Measurements from ENCODE around the gene ADAM23.
"Not testable (repeated sequence)": the region's sequence is repeated elsewhere in the genome, so short reads cannot be mapped to it uniquely, and the experiment has no call there.

Gene ADAM23, protein sequence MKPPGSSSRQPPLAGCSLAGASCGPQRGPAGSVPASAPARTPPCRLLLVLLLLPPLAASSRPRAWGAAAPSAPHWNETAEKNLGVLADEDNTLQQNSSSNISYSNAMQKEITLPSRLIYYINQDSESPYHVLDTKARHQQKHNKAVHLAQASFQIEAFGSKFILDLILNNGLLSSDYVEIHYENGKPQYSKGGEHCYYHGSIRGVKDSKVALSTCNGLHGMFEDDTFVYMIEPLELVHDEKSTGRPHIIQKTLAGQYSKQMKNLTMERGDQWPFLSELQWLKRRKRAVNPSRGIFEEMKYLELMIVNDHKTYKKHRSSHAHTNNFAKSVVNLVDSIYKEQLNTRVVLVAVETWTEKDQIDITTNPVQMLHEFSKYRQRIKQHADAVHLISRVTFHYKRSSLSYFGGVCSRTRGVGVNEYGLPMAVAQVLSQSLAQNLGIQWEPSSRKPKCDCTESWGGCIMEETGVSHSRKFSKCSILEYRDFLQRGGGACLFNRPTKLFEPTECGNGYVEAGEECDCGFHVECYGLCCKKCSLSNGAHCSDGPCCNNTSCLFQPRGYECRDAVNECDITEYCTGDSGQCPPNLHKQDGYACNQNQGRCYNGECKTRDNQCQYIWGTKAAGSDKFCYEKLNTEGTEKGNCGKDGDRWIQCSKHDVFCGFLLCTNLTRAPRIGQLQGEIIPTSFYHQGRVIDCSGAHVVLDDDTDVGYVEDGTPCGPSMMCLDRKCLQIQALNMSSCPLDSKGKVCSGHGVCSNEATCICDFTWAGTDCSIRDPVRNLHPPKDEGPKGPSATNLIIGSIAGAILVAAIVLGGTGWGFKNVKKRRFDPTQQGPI

DNA sequence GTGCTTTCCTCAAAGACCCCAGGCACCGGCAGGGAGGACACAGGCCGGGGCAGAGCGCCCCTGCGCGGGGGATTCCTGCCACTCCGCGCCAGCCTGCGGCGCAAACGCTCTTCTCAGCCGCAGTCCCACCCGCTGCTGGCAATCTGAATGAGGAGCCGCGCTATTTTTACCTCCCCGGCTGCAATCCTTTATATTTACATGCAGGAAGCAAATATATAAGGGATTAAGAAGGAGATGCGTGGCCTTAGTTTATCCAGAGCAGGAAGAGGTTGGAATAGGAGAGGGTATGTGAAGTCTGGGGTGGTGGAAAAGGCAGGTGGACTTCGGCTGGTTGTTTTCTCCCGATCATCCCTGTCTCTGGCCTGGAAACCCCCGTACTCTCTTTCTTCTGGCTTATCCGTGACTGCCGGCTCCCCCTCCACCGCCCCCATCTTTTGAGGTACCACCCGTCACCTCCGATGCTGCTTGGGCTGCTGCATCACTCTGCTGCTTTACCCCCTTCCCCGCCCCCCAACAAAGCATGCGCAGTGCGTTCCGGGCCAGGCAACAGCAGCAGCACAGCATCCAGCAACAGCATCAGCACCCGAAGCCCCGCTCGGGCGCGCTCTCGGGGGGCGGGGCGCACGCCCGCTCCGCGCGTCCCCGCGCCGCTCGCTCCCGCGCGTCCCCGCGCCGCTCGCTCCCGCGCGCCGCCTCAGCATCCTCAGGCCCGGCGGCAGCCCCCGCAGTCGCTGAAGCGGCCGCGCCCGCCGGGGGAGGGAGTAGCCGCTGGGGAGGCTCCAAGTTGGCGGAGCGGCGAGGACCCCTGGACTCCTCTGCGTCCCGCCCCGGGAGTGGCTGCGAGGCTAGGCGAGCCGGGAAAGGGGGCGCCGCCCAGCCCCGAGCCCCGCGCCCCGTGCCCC lies at the start of gene ADAM23:
ADAM23 (plus strand) TSS at position 700 of the 902 bp plus-strand sequence. CDS start 335 bp downstream, outside the sequence.
- Histone ChIP-seq H3K9me3 (ENCODE audit: control insufficient read depth in 1 of 2, low read length in 2 of 2) (no peaks in the 10 kb centered on the region), H3K4me1 (ENCODE audit: control insufficient read depth in 1 of 2, insufficient read depth in 2 of 2, low read length in 2 of 2) (peaks cover 0 to 11% of the 10 kb centered on the region in 2 donors), H3K4me3 (ENCODE audit: low read depth in 1 of 2, low read length in 2 of 2) (peak within 1 kb of the TSS; percentile 51 to 74), H3K27ac (ENCODE audit: low read length) (no peak within 1 kb of the TSS), H3K27me3 (ENCODE audit: low read depth, low read length) (peaks cover 29% of the 10 kb centered on the region), H3K36me3 (ENCODE audit: control insufficient read depth in 1 of 2, insufficient read depth in 2 of 2, low read length in 2 of 2) (no peaks in the 10 kb centered on the region)

DNA sequence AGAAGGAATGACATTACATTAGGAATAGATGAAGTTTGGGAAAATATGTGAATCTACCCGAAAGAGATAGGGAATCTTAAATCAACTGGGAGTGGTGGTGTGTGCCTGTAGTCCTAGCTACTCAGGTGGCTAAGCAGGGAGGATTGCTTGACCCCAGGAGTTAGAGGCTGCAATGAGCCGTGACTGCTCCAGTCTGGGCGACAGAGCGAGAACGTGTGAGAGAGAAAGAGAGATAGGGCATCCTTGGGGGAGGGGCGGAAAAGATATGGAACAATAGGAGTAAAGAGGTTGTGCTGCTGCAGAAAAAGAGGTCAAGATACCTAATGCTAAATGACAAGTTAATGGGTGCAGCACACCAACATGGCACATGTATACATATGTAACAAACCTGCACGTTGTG lies 47.1 kb upstream of the ADAM23 start:
- H3K4me1 ChIP-seq (ENCODE audit: control insufficient read depth in 1 of 2, insufficient read depth in 2 of 2, low read length in 2 of 2), result no peaks in the 10 kb centered on the region
- no peaks in the 10 kb centered on the region for H3K27me3 ChIP-seq (ENCODE audit: low read depth, low read length)
- no peak overlapping the region for H3K27ac ChIP-seq (ENCODE audit: low read length)
- no peaks in the 10 kb centered on the region for H3K36me3 ChIP-seq (ENCODE audit: control insufficient read depth in 1 of 2, insufficient read depth in 2 of 2, low read length in 2 of 2)
- no peaks in the 10 kb centered on the region for H3K9me3 ChIP-seq (ENCODE audit: control insufficient read depth in 1 of 2, low read length in 2 of 2)
- H3K4me3 ChIP-seq (ENCODE audit: low read depth in 1 of 2, low read length in 2 of 2), result no peak overlapping the region

DNA sequence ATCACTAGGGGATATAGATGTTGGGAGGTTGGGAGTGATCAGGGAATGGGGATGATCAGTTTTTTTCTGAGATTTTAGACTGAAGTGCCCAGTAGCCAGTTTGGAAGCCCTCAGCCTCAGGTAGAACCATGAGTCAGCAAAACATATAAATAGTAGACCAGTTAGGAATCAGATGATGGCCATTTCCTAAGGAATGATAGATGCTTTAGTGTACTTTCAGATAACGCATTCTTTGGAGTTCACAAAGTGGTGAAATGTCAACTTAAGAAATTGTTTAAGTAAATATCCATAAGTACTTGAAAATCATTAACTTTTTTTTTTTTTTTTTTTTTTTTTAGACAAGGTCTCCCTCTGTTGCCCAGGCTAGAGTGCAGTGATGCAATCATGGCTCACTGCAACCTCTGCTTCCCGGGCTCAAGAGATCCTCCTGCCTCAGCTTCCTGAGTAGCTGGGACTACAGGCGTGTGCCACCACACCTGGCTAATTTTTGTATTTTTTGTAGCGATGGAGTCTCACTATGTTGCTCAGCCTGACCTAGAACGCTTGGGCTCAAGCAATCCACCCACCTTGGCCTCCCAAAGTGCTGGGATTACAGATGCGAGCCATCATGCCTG lies 40.3 kb upstream of the ADAM23 start:
- H3K9me3 ChIP-seq (ENCODE audit: control insufficient read depth in 1 of 2, low read length in 2 of 2); H3K27ac ChIP-seq (ENCODE audit: low read length); H3K27me3 ChIP-seq (ENCODE audit: low read depth, low read length); H3K36me3 ChIP-seq (ENCODE audit: control insufficient read depth in 1 of 2, insufficient read depth in 2 of 2, low read length in 2 of 2); H3K4me1 ChIP-seq (ENCODE audit: control insufficient read depth in 1 of 2, insufficient read depth in 2 of 2, low read length in 2 of 2); H3K4me3 ChIP-seq (ENCODE audit: low read depth in 1 of 2, low read length in 2 of 2): not testable (repeated sequence)

DNA sequence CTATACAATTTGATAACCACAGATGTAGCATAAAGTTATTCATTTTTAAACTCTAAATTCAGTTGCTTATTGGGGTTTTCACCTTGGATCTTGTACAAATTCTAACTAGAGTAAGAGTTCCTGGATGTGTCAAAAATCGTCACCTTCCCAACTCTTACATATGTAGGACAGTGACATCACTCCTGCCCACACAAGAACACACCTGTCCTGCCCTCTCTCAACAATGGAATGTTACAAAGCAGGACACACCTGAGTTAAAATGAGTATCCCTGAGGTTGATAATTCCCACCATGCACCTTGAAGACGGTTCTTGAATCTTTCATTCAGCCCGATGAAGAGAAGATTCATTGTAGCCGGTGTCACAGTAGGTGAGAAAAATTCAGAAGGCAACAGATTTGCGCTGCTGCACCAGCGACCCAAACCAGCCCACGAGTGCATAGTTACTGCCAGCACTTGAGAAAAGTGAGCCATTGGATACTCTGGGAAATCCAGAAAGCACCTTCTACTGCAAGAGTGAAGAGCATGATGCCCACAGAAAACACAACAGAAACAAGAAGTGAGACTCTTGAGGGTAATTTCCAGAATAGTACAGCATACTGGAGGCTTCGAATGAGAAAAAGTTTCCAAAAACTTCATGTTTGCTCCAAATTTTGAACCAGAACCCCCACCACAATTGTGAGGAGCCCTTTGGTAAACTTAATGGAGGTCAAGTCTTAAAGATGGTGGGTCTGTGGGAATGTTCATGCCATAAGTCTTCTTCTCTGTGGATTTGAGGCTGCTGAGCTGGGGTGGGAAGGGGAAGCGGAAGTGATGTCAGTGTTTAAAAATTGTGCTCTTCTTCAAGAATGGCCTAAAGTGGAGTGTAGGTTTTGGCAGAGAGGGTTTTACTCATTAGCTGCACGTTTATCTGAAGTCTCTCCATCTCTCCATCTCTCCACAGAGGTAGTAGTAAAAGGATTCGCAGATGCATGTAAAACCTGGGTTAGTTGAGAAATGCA lies 34.7 kb upstream of the ADAM23 start:
- Histone ChIP-seq H3K4me3 (ENCODE audit: low read depth in 1 of 2, low read length in 2 of 2) (no peak overlapping the region), H3K27me3 (ENCODE audit: low read depth, low read length) (no peaks in the 10 kb centered on the region), H3K27ac (ENCODE audit: low read length) (no peak overlapping the region), H3K4me1 (ENCODE audit: control insufficient read depth in 1 of 2, insufficient read depth in 2 of 2, low read length in 2 of 2) (no peaks in the 10 kb centered on the region), H3K9me3 (ENCODE audit: control insufficient read depth in 1 of 2, low read length in 2 of 2) (no peaks in the 10 kb centered on the region), H3K36me3 (ENCODE audit: control insufficient read depth in 1 of 2, insufficient read depth in 2 of 2, low read length in 2 of 2) (no peaks in the 10 kb centered on the region)

DNA sequence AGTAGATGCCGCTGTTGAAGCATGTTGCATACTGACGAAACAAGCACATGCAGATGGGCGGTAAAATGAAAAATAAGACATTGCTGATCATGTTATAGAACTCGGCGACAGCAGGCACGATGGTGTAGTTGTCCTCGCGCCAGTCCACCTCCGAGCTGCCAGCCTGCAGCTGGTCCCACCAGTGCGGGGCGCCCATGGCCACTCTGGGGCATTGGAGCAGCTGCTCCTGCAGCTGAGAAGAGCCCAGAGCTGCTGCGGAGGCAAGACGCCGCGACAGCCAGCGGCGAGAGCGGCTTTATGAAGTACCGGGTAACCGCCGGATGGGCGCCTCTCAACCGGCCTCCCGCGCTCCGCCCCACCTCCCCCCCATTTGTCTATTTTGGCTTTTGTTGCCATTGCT lies 32.6 kb upstream of the ADAM23 start:
- no peaks in the 10 kb centered on the region for H3K27me3 ChIP-seq (ENCODE audit: low read depth, low read length)
- H3K4me3 ChIP-seq (ENCODE audit: low read depth in 1 of 2, low read length in 2 of 2), result no peak overlapping the region
- H3K4me1 ChIP-seq (ENCODE audit: control insufficient read depth in 1 of 2, insufficient read depth in 2 of 2, low read length in 2 of 2), result no peaks in the 10 kb centered on the region
- no peaks in the 10 kb centered on the region for H3K36me3 ChIP-seq (ENCODE audit: control insufficient read depth in 1 of 2, insufficient read depth in 2 of 2, low read length in 2 of 2)
- no peaks in the 10 kb centered on the region for H3K9me3 ChIP-seq (ENCODE audit: control insufficient read depth in 1 of 2, low read length in 2 of 2)
- H3K27ac ChIP-seq (ENCODE audit: low read length), result no peak overlapping the region

DNA sequence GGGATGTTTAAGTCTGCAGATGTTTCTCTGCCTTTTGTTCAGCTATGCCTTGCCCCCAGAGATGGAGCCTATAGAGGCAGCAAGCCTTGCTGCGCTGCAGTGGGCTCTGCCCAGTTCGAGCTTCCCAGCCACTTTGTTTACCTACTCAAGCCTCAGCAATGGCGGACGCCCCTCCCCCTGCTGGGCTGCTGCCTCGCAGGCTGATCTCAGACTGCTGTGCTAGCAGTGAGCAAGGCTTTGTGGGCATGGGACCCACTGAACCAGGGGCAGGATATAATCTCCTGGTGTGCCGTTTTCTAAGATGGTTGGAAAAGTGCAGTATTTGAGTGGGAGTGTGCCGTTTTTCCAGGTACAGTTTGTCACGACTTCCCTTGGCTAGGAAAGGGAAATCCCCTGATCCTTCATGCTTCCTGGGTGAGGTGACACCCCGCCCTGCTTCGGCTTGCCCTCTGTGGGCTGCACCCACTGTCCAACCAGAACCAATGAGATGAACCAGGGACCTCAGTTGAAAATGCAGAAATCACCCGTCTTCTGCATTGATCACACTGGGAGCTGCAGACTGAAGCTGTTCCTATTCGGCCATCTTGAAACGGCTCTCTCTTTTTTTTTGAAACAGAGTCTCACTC lies 27.6 kb upstream of the ADAM23 start:
- Histone ChIP-seq H3K4me1 (ENCODE audit: control insufficient read depth in 1 of 2, insufficient read depth in 2 of 2, low read length in 2 of 2) (no peaks in the 10 kb centered on the region), H3K4me3 (ENCODE audit: low read depth in 1 of 2, low read length in 2 of 2) (no peak overlapping the region), H3K9me3 (ENCODE audit: control insufficient read depth in 1 of 2, low read length in 2 of 2) (peaks cover 3 to 7% of the 10 kb centered on the region in 2 donors), H3K36me3 (ENCODE audit: control insufficient read depth in 1 of 2, insufficient read depth in 2 of 2, low read length in 2 of 2) (no peaks in the 10 kb centered on the region), H3K27ac (ENCODE audit: low read length) (no peak overlapping the region), H3K27me3 (ENCODE audit: low read depth, low read length) (no peaks in the 10 kb centered on the region)

DNA sequence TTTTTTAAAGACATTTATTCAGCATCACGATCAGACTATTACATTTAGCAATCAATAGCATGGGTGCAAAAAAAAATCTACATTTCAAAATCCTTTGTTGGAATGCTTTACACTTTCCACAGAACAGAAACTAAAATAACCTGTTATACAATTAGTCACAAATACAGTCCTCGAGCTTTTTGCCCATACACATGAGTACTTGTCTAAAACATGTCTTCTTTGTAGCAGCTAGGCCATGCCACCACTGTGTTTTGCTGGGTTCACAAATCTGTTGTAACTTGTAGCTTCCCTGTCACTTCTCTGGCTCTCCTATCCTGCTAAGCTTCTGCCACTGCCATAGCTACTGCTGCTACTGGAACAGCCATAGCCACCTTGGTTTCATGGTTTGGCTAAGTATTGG lies 24.4 kb upstream of the ADAM23 start:
- Histone ChIP-seq H3K9me3 (ENCODE audit: control insufficient read depth in 1 of 2, low read length in 2 of 2) (peaks cover 3 to 7% of the 10 kb centered on the region in 2 donors), H3K27me3 (ENCODE audit: low read depth, low read length) (no peaks in the 10 kb centered on the region), H3K36me3 (ENCODE audit: control insufficient read depth in 1 of 2, insufficient read depth in 2 of 2, low read length in 2 of 2) (no peaks in the 10 kb centered on the region), H3K4me3 (ENCODE audit: low read depth in 1 of 2, low read length in 2 of 2) (no peak overlapping the region), H3K4me1 (ENCODE audit: control insufficient read depth in 1 of 2, insufficient read depth in 2 of 2, low read length in 2 of 2) (no peaks in the 10 kb centered on the region), H3K27ac (ENCODE audit: low read length) (no peak overlapping the region)

DNA sequence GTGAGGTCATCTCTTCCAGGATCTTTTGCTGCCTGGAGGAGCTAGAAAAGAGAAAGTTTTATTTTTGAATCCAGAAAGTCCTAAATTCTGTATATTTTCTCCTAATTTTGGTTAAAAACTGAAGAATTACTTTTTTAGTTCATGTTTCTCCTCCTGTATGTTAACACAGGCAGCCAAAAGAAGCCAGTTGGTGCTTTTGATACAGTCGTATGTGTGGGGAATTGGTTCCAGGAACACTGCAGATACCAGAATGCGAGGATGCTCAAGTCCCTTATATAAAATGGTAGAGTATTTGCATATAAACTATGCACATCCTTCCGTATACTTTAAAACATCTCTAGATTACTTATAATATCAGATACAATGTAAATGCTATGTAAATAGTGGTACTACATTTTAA lies 22.6 kb upstream of the ADAM23 start:
- peaks cover 3 to 7% of the 10 kb centered on the region in 2 donors for H3K9me3 ChIP-seq (ENCODE audit: control insufficient read depth in 1 of 2, low read length in 2 of 2)
- H3K27ac ChIP-seq (ENCODE audit: low read length), result no peak overlapping the region
- no peaks in the 10 kb centered on the region for H3K27me3 ChIP-seq (ENCODE audit: low read depth, low read length)
- H3K36me3 ChIP-seq (ENCODE audit: control insufficient read depth in 1 of 2, insufficient read depth in 2 of 2, low read length in 2 of 2), result no peaks in the 10 kb centered on the region
- no peak overlapping the region for H3K4me3 ChIP-seq (ENCODE audit: low read depth in 1 of 2, low read length in 2 of 2)
- no peaks in the 10 kb centered on the region for H3K4me1 ChIP-seq (ENCODE audit: control insufficient read depth in 1 of 2, insufficient read depth in 2 of 2, low read length in 2 of 2)

DNA sequence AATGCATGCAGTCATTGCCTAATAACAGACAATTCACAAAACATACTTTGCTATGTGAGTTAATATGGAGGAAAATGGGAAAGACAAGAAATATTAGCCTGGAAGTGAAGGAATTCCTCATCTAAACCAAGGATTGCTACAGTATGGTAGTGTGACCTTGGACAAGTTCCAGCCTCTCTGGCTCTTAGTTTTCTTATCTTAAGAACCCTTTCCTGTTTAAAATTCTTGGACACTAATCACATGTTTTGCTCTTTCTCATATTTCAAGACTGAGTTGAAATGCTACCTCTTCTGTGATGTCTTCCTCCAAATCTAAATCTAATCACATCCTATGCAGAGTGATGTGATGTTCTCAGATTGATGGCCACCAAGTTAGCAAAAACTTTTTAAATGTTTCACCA lies 20.8 kb upstream of the ADAM23 start:
- H3K9me3 ChIP-seq (ENCODE audit: control insufficient read depth in 1 of 2, low read length in 2 of 2), result peaks cover 3 to 7% of the 10 kb centered on the region in 2 donors
- H3K27ac ChIP-seq (ENCODE audit: low read length), result no peak overlapping the region
- no peaks in the 10 kb centered on the region for H3K4me1 ChIP-seq (ENCODE audit: control insufficient read depth in 1 of 2, insufficient read depth in 2 of 2, low read length in 2 of 2)
- H3K4me3 ChIP-seq (ENCODE audit: low read depth in 1 of 2, low read length in 2 of 2), result no peak overlapping the region
- no peaks in the 10 kb centered on the region for H3K27me3 ChIP-seq (ENCODE audit: low read depth, low read length)
- H3K36me3 ChIP-seq (ENCODE audit: control insufficient read depth in 1 of 2, insufficient read depth in 2 of 2, low read length in 2 of 2), result no peaks in the 10 kb centered on the region

All from muscle layer of duodenum (tissue), 2 donors.